ENCODE measurements around the gene TLX2.

The TLX2 gene

GRCh38 chr2:74551942-74552913 is 38.0 kb downstream of the TLX2 start:
- H3K4me3 ChIP-seq (ENCODE audit: low read depth, low read length): peak overlapping the region; percentile 96
- no peak for TF ChIP-seq CTCF (IDR thresholded peaks at IDR 0.05; ENCODE audit: low read depth, low read length)

- H3K4me3 ChIP-seq (ENCODE audit: low read depth, low read length): peak overlapping the region; percentile 96
- TF ChIP-seq CTCF (IDR thresholded peaks at IDR 0.05; ENCODE audit: low read depth, low read length): no peak
Observed at GRCh38 chr2:74552914-74553811, 38.9 kb downstream of the TLX2 start.

GRCh38 chr2:74553892-74554819 is 39.9 kb downstream of the TLX2 start, which contains the start of the genes DOK1 and LOXL3:
TSS of gene DOK1 (plus strand) at chr2:74554720. CDS start at chr2:74554755, 35 bp downstream.
TSS of gene LOXL3 (minus strand) at chr2:74553942. CDS start at chr2:74552634, 1,308 bp downstream.
- peak within 1 kb of the TSS; percentile 96 for H3K4me3 ChIP-seq (ENCODE audit: low read depth, low read length)
- no peak for TF ChIP-seq CTCF (IDR thresholded peaks at IDR 0.05; ENCODE audit: low read depth, low read length)

GRCh38 chr2:74554820-74555531 is 40.7 kb downstream of the TLX2 start:
- no peak for TF ChIP-seq CTCF (IDR thresholded peaks at IDR 0.05; ENCODE audit: low read depth, low read length)
- peak overlapping the region; percentile 96 for H3K4me3 ChIP-seq (ENCODE audit: low read depth, low read length)

GRCh38 chr2:74555610-74556103 is 41.4 kb downstream of the TLX2 start:
- H3K4me3 ChIP-seq (ENCODE audit: low read depth, low read length): peak overlapping the region; percentile 96
- no peak for TF ChIP-seq CTCF (IDR thresholded peaks at IDR 0.05; ENCODE audit: low read depth, low read length)

- TF ChIP-seq CTCF (IDR thresholded peaks at IDR 0.05; ENCODE audit: low read depth, low read length): no peak
- peak overlapping the region; percentile 96 for H3K4me3 ChIP-seq (ENCODE audit: low read depth, low read length)
Observed at GRCh38 chr2:74556159-74556558, 41.9 kb downstream of the TLX2 start.
